Smooth muscle cell (in vitro differentiated cells): ENCODE measurements around the gene SSBP3. TPM values are rescaled to one million over a fixed set of nuclear protein-coding genes. Genes with fewer than 3 reads are reported as not detected.

ENCODE experiments used
- DNase-seq: peaks from one replicate; lab custom pipeline; 2025; ENCODE audit not compliant: unreplicated experiment; lab: John Stamatoyannopoulos, UW
- H2AFZ ChIP-seq: fragments of 200-600 bp; sonication (generic); 2 replicates; pipeline ENCODE4 v1.6.0; 2016; ENCODE audit warnings: antibody characterized with exemption, low read depth, mild to moderate bottlenecking
- H3F3A ChIP-seq: fragments of 200-600 bp; sonication (generic); 2 replicates; pipeline ENCODE4 v1.6.0; 2017; ENCODE audit warnings: antibody characterized with exemption, low read depth
- H3K27ac ChIP-seq: fragments of 200-600 bp; sonication (generic); 2 replicates; pipeline ENCODE4 v1.5.1; 2016; ENCODE audit warnings: low read depth, mild to moderate bottlenecking
- H3K27me3 ChIP-seq: fragments of 200-600 bp; sonication (generic); 2 replicates; pipeline ENCODE4 v1.6.1; 2016; ENCODE audit warnings: low read depth, mild to moderate bottlenecking
- H3K36me3 ChIP-seq: fragments of 200-600 bp; sonication (generic); 2 replicates; pipeline ENCODE4 v1.5.1; 2016; ENCODE audit warnings: low read depth
- H3K4me1 ChIP-seq: fragments of 200-600 bp; sonication (generic); 2 replicates; pipeline ENCODE4 v1.5.1; 2016; ENCODE audit warnings: low read depth
- H3K4me2 ChIP-seq: fragments of 200-600 bp; sonication (generic); 2 replicates; pipeline ENCODE4 v1.6.0; 2016; ENCODE audit warnings: mild to moderate bottlenecking
- H3K4me3 ChIP-seq: fragments of 200-600 bp; sonication (generic); 2 replicates; pipeline ENCODE4 v1.5.1; 2016; ENCODE audit warnings: mild to moderate bottlenecking
- H3K79me2 ChIP-seq: fragments of 200-600 bp; sonication (generic); 2 replicates; pipeline ENCODE4 v1.6.0; 2016; ENCODE audit warnings: low read depth, mild to moderate bottlenecking
- H3K9ac ChIP-seq: fragments of 200-600 bp; sonication (generic); 2 replicates; pipeline ENCODE4 v1.6.0; 2016; ENCODE audit warnings: low read depth
- H3K9me3 ChIP-seq: fragments of 200-600 bp; sonication (generic); replicated peaks from 2 replicates; pipeline ENCODE4 v1.5.1; 2016; ENCODE audit warnings: low read depth
- H4K20me1 ChIP-seq: fragments of 200-600 bp; sonication (generic); 2 replicates; pipeline ENCODE4 v1.6.0; 2016; ENCODE audit warnings: low read depth
- WGBS: methylation state at CpG from one replicate; pipeline ENCODE4 v1.1.7; 2016; ENCODE audit warnings: low lambda C conversion rate; 5-methylcytosine and 5-hydroxymethylcytosine counted together
- polyA plus RNA-seq: library from polyadenylated mRNA; unstranded; fragments of >200 nt; fragmentation: Nextera tagmentation; extraction: Ambion mirVana; gene quantifications from 2 replicates; pipeline ENCODE4 v1.2.1, GENCODE V29; 2016
- total RNA-seq: library from RNA; depleted of rRNA; stranded (reverse); fragments of >200 nt; gene quantifications from 2 replicates; pipeline ENCODE4 v1.2.3, GENCODE V29; 2014
- TF ChIP-seq, protein P1 (sequence below): fragments of 200-600 bp; sonication (generic); IDR thresholded peaks from 2 replicates; pipeline ENCODE4 v1.5.1; 2017; ENCODE audit warnings: borderline replicate concordance, mild to moderate bottlenecking, antibody characterized with exemption; ENCODE audit not compliant: insufficient read depth, poor library complexity, severe bottlenecking

The SSBP3 gene
- total and polyA plus RNA-seq, 2 experiments from 2014 or later, result 26.5 to 30.1 TPM

DNA sequence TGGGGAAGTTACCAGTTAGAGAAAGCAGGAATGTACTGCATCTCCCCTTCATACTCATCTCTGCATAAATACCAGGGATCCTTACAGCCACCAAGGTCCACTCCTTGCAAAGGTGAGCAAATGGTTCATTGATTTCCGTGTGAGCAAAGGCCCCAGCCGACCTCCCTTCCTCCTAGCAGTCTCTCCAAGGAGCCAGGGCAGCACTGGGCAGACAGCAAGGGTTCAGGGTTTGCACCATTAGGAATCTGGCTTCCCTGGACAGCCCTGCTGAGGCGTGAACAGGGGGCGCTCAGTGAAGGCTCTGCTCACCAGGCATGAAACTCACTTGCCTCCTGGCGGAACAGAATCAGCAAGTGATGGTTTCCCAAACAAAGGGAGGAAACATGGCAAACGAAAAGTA lies 140.5 kb downstream of the SSBP3 start:
- TF ChIP-seq, protein P1, sequence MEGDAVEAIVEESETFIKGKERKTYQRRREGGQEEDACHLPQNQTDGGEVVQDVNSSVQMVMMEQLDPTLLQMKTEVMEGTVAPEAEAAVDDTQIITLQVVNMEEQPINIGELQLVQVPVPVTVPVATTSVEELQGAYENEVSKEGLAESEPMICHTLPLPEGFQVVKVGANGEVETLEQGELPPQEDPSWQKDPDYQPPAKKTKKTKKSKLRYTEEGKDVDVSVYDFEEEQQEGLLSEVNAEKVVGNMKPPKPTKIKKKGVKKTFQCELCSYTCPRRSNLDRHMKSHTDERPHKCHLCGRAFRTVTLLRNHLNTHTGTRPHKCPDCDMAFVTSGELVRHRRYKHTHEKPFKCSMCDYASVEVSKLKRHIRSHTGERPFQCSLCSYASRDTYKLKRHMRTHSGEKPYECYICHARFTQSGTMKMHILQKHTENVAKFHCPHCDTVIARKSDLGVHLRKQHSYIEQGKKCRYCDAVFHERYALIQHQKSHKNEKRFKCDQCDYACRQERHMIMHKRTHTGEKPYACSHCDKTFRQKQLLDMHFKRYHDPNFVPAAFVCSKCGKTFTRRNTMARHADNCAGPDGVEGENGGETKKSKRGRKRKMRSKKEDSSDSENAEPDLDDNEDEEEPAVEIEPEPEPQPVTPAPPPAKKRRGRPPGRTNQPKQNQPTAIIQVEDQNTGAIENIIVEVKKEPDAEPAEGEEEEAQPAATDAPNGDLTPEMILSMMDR, result no peak
- H4K20me1 ChIP-seq, result peaks cover 97% of the 10 kb centered on the region

DNA sequence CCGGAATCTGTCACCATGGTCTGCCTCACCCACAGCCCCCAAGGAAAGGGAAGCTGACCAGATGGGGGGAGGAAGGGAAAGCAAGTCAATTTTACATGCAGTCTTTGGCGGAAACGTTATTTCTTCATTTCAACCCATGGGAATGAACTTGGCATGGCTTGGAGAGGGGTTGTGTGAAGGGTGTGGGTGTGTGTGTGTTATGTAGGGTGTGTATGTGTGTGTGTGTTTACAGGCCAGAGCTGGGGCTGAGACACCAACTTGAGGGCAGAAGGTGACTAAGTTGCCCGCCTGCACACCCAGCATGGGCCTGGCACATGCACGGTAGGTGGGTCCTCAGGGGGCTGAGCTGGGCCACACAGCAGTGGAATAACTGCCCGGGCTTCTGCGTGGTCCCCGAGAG lies 141.1 kb downstream of the SSBP3 start:
- Histone ChIP-seq H3K27me3 (no peaks in the 10 kb centered on the region), H3K9ac (no peak overlapping the region), H3K27ac (no peak overlapping the region), H3F3A (no peaks in the 10 kb centered on the region), H3K4me1 (no peaks in the 10 kb centered on the region), H3K36me3 (no peaks in the 10 kb centered on the region), H4K20me1 (peaks cover 97% of the 10 kb centered on the region), H2AFZ (no peak overlapping the region), H3K4me2 (no peak overlapping the region), H3K4me3 (no peak overlapping the region), H3K9me3 (no peaks in the 10 kb centered on the region), H3K79me2 (peaks cover 22% of the 10 kb centered on the region)
- TF ChIP-seq, protein P1, result no peak
- 97% methylated on average over 8 of the region's 8 CpGs for WGBS
- DNase-seq, result no peak

More for the DNA sequence above, 140.5 kb downstream of the SSBP3 start:
- WGBS, result 96% methylated on average over 6 of the region's 6 CpGs
- Histone ChIP-seq H3K27ac (no peak overlapping the region), H3K4me3 (no peak overlapping the region), H3K79me2 (peaks cover 27% of the 10 kb centered on the region), H3K36me3 (no peaks in the 10 kb centered on the region), H2AFZ (no peak overlapping the region), H3K27me3 (no peaks in the 10 kb centered on the region), H3K9ac (no peak overlapping the region), H3K9me3 (no peaks in the 10 kb centered on the region), H3F3A (no peaks in the 10 kb centered on the region), H3K4me2 (no peak overlapping the region), H3K4me1 (no peaks in the 10 kb centered on the region)
- DNase-seq, result no peak

DNA sequence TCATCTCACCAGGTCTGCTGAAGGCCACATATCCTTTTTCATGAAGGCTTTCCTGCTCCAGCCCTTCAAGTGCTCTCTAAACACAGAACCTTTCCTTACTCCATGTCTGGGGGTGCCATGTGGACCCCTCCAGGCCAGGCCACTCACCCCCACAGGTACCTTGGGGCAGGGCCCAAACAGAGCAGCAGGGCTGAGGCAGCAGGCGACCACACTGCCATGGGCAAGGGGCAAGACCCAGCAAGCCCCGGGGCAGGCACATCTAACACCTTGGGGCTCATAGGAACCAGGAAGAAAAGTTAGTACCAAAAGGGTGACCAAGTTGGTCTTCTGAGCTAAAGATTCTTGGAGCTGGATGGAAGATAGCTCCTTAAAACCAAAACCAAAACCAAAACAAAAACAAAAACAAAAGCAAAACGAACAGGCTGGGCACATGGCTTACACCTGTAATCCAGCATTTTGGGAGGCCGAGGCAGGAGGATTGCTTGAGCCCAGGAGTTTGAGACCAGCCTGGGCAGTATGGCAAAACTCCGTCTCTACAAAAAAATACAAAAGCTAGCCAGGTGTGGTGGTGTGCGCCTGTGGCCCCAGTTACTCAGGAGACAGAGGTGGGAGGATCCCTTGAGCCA lies 142.5 kb downstream of the SSBP3 start:
- peaks cover 96% of the 10 kb centered on the region for H4K20me1 ChIP-seq

More for the DNA sequence above, 142.5 kb downstream of the SSBP3 start:
- Histone ChIP-seq H3K27ac (no peak overlapping the region), H3F3A (no peaks in the 10 kb centered on the region), H3K36me3 (no peaks in the 10 kb centered on the region), H2AFZ (no peak overlapping the region), H3K9me3 (no peaks in the 10 kb centered on the region), H3K27me3 (no peaks in the 10 kb centered on the region), H3K9ac (no peak overlapping the region), H3K4me1 (no peaks in the 10 kb centered on the region), H3K4me3 (no peak overlapping the region), H3K79me2 (peaks cover 14% of the 10 kb centered on the region), H3K4me2 (no peak overlapping the region)
- no peak for DNase-seq
- TF ChIP-seq, protein P1, result no peak
- 95% methylated on average over 6 of the region's 6 CpGs for WGBS
